GM19397 (cell line): ENCODE results near the gene A1BG.

Experiments
- ATAC-seq: cut with Tn5 transposase; IDR thresholded peaks from one replicate; pipeline ENCODE4 v1.9.1; 2021; ENCODE audit warnings: mild to moderate bottlenecking, moderate library complexity; ENCODE audit not compliant: unreplicated experiment

The A1BG gene

DNA sequence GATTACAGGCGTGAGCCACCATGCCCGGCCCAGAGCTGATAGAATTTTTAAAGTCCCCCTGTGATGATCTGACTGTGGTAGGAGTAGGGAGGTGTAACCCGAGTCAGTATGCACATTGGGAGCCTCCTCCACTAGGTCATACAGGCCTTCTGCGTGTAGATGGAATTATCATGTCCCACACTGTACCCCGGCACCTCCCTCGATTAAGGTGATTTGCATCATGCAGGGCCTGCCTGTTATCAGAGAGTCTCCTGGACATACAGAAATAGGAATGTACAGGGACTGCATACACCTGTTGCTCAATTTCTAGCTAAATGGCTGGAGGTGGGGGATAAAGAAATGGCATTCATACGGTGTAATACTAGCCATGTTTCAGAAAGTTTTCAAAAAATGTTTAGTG is 49.0 kb downstream of the A1BG start:
- no peak for ATAC-seq

DNA sequence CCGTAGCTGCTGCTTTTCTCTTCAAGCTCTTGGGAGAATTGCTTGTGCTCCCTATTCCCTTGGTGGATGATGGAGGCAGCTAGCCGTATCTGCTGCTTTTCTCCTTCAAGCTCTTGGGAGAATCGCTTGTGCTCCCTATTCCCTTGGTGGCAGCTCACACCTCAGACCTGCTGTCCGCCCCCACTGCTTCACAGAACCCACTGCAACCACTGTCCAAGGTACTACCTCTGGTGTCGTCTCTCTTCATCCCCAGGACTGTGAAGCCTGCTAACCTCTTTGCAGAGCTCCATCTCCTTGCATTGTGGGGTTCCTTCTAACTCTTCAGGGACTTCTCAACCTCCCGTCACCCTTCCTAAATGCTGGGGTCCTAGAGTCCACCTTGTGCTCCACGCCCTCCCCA is 52.7 kb downstream of the A1BG start:
- ATAC-seq, result no peak

DNA sequence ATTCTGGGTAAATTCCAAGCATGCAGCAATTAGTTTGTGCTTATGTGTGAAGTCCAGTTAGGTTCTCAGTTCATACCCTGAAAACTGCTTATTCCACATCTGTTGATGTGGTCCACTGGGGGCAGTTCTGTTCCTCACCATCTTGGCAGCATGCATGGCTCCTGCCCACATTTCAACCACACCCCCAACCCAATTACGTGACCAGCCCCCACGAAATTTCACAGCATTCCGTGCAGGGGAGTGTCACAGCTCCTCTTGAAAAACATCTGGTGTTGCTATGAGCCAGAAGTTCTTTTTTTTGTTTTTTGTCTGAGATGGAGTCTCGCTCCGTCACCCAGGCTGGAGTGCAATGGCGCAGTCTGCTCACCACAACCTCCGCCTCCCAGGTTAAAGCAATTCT is 57.2 kb downstream of the A1BG start:
- ATAC-seq, result no peak
